Hepatocyte (in vitro differentiated cells): ENCODE results near the gene KDM4C. TPM values are rescaled to one million over a fixed set of nuclear protein-coding genes. Genes with fewer than 3 reads are reported as not detected.

Experiments used
- DNase-seq: peaks from one replicate; pipeline ENCODE4 v3.0.0-alpha.2; 2016; ENCODE audit warnings: low spot score
- H2AFZ ChIP-seq: fragments of 200-600 bp; sonication (generic); 2 replicates; pipeline ENCODE4 v1.6.0; 2016; ENCODE audit warnings: antibody characterized with exemption, mild to moderate bottlenecking
- H3K27ac ChIP-seq: fragments of 200-600 bp; sonication (generic); 2 replicates; pipeline ENCODE4 v1.5.1; 2016; ENCODE audit warnings: mild to moderate bottlenecking
- H3K27me3 ChIP-seq: fragments of 200-600 bp; sonication (generic); 2 replicates; pipeline ENCODE4 v1.6.1; 2016
- H3K36me3 ChIP-seq: fragments of 200-600 bp; sonication (generic); replicated peaks from 2 replicates; pipeline ENCODE4 v1.5.1; 2016; ENCODE audit warnings: low read depth; ENCODE audit not compliant: insufficient read depth
- H3K4me1 ChIP-seq: fragments of 200-600 bp; sonication (generic); 2 replicates; pipeline ENCODE4 v1.5.1; 2016; ENCODE audit warnings: mild to moderate bottlenecking, moderate library complexity; ENCODE audit not compliant: insufficient read depth
- H3K4me2 ChIP-seq: fragments of 200-600 bp; sonication (generic); 2 replicates; pipeline ENCODE4 v1.6.0; 2016
- H3K4me3 ChIP-seq: fragments of 200-600 bp; sonication (generic); 2 replicates; pipeline ENCODE4 v1.5.1; 2016; ENCODE audit warnings: mild to moderate bottlenecking
- H3K79me2 ChIP-seq: fragments of 200-600 bp; sonication (generic); 2 replicates; pipeline ENCODE4 v1.6.0; 2017; ENCODE audit warnings: mild to moderate bottlenecking
- H3K9me2 ChIP-seq: fragments of 200-600 bp; sonication (generic); replicated peaks from 2 replicates; pipeline ENCODE4 v1.6.0; 2017; ENCODE audit warnings: mild to moderate bottlenecking; ENCODE audit not compliant: insufficient read depth
- H3K9me3 ChIP-seq: fragments of 200-600 bp; sonication (generic); 2 replicates; pipeline ENCODE4 v1.5.1; 2016; ENCODE audit warnings: low read depth, mild to moderate bottlenecking
- H4K20me1 ChIP-seq: fragments of 200-600 bp; sonication (generic); 2 replicates; pipeline ENCODE4 v1.6.0; 2016; ENCODE audit warnings: mild to moderate bottlenecking; ENCODE audit not compliant: insufficient read depth, poor library complexity, severe bottlenecking
- EZH2 ChIP-seq: fragments of 200-600 bp; sonication (generic); IDR thresholded peaks from 2 replicates; pipeline ENCODE4 v1.6.1; 2016; ENCODE audit warnings: antibody characterized with exemption, mild to moderate bottlenecking, borderline replicate concordance
- EZH2phosphoT487 ChIP-seq: fragments of 200-600 bp; sonication (generic); IDR thresholded peaks from one replicate; pipeline ENCODE4 v1.6.1; 2018; ENCODE audit warnings: antibody characterized with exemption, mild to moderate bottlenecking, low read depth, moderate library complexity; ENCODE audit not compliant: unreplicated experiment, severe bottlenecking
- WGBS: methylation state at CpG from one replicate; pipeline ENCODE4 v1.1.6; 2016; ENCODE audit warnings: low lambda C conversion rate; ENCODE audit errors: missing lambda C conversion rate; 5-methylcytosine and 5-hydroxymethylcytosine counted together
- polyA plus RNA-seq: library from polyadenylated mRNA; unstranded; fragments of >200 nt; fragmentation: Nextera tagmentation; extraction: Ambion mirVana; gene quantifications from 2 replicates; pipeline ENCODE4 v1.2.1, GENCODE V29; 2016
- total RNA-seq: library from RNA; depleted of rRNA; stranded (reverse); fragments of >200 nt; gene quantifications from 2 replicates; pipeline ENCODE4 v1.2.3, GENCODE V29; 2014
- TF ChIP-seq, protein P1 (sequence below): fragments of 200-600 bp; sonication (generic); IDR thresholded peaks from 2 replicates; pipeline ENCODE4 v1.5.1; 2016; ENCODE audit warnings: antibody characterized with exemption, mild to moderate bottlenecking; ENCODE audit not compliant: poor library complexity

KDM4C gene
- total and polyA plus RNA-seq, 2 experiments from 2014 or later, result 16.1 to 28.7 TPM

DNA sequence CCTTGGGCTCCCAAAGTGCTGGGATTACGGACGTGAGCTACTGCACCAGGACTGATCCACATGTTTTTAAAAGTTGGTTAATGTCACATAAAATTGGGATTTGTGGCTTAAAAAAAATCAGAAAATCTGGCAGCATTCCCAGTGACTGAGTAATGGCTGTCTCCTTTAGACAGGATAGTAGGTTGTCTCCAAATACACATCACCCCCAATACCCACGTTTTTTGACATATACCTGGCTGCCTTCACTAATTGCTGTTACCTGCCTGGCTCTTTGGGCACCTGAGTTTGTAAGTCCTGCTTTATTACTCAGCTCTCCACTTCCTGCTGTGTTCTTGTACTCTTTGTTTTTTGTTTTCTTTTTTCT, 84.8 kb downstream of the KDM4C start:
- H3K4me2 ChIP-seq, result no peak overlapping the region
- H4K20me1 ChIP-seq, result no peaks in the 10 kb centered on the region
- no peak overlapping the region for H3K27ac ChIP-seq
- H3K4me3 ChIP-seq, result no peak overlapping the region
- no peaks in the 10 kb centered on the region for H3K9me3 ChIP-seq
- H2AFZ ChIP-seq, result no peak overlapping the region
- no peaks in the 10 kb centered on the region for H3K9me2 ChIP-seq
- no peak for DNase-seq
- no peaks in the 10 kb centered on the region for H3K4me1 ChIP-seq
- 61% methylated on average over 3 of the region's 3 CpGs for WGBS
- no peaks in the 10 kb centered on the region for H3K27me3 ChIP-seq
- TF ChIP-seq, protein P1, sequence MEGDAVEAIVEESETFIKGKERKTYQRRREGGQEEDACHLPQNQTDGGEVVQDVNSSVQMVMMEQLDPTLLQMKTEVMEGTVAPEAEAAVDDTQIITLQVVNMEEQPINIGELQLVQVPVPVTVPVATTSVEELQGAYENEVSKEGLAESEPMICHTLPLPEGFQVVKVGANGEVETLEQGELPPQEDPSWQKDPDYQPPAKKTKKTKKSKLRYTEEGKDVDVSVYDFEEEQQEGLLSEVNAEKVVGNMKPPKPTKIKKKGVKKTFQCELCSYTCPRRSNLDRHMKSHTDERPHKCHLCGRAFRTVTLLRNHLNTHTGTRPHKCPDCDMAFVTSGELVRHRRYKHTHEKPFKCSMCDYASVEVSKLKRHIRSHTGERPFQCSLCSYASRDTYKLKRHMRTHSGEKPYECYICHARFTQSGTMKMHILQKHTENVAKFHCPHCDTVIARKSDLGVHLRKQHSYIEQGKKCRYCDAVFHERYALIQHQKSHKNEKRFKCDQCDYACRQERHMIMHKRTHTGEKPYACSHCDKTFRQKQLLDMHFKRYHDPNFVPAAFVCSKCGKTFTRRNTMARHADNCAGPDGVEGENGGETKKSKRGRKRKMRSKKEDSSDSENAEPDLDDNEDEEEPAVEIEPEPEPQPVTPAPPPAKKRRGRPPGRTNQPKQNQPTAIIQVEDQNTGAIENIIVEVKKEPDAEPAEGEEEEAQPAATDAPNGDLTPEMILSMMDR, result no peak
- no peak for TF ChIP-seq EZH2
- no peak for TF ChIP-seq EZH2phosphoT487
- peaks cover 4% of the 10 kb centered on the region for H3K79me2 ChIP-seq
- H3K36me3 ChIP-seq, result no peaks in the 10 kb centered on the region

DNA sequence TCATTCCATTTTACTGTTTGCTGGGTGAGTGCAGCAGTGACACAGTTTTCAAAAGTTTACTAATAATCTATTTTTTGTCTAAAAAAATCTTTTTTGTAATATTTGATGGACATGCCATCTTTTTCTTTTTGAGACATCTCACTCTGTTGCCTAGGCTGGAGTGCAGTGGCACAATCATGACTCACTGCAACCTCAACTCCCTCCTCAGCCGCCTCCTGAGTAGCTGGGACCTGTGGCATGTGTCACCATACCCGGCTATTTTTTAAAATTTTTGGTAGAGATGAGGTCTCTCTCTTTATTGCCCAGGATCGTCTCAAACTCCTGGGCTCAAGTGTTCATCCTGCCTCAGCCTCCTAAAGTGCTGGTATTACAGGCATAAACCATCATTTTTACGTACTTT, 86.0 kb downstream of the KDM4C start:
- H4K20me1 ChIP-seq, result no peaks in the 10 kb centered on the region
- TF ChIP-seq, protein P1, result no peak
- TF ChIP-seq EZH2, result no peak
- TF ChIP-seq EZH2phosphoT487, result no peak

DNA sequence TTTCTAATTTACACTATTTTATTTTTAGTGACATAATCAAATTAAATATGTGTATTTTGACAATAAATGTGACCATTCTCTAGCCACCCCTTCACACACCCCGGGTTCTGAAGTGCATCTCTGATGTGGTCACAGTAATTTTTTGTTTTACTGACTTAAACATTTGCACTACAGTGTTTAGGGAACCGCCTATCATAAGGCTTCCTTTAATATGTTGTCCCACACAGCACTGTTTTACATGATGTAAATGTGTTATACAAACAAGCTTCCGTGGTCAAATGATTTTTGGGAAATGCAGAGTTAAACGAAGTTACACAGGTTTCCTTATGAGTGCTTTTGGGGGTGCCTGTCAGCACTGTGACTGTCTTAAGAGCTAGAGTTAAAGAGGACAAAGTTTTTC, 86.5 kb downstream of the KDM4C start:
- 91% methylated on average over 4 of the region's 4 CpGs for WGBS
- Histone ChIP-seq H3K27ac (no peak overlapping the region), H3K79me2 (peaks cover 4% of the 10 kb centered on the region), H3K4me3 (no peak overlapping the region), H3K27me3 (no peaks in the 10 kb centered on the region), H4K20me1 (no peaks in the 10 kb centered on the region), H3K9me3 (no peaks in the 10 kb centered on the region), H2AFZ (no peak overlapping the region), H3K4me1 (no peaks in the 10 kb centered on the region), H3K36me3 (no peaks in the 10 kb centered on the region), H3K9me2 (no peaks in the 10 kb centered on the region), H3K4me2 (no peak overlapping the region)
- no peak for TF ChIP-seq EZH2phosphoT487
- TF ChIP-seq EZH2, result no peak
- TF ChIP-seq, protein P1, result no peak
- DNase-seq, result no peak

More for the DNA sequence above, 86.0 kb downstream of the KDM4C start:
- H3K4me1 ChIP-seq, result no peaks in the 10 kb centered on the region
- no peak overlapping the region for H2AFZ ChIP-seq
- no peak for DNase-seq
- H3K27ac ChIP-seq, result no peak overlapping the region
- WGBS, result 93% methylated on average over 4 of the region's 4 CpGs
- no peaks in the 10 kb centered on the region for H3K9me2 ChIP-seq
- no peak overlapping the region for H3K4me2 ChIP-seq
- no peak overlapping the region for H3K4me3 ChIP-seq
- no peaks in the 10 kb centered on the region for H3K9me3 ChIP-seq
- no peaks in the 10 kb centered on the region for H3K36me3 ChIP-seq
- peaks cover 4% of the 10 kb centered on the region for H3K79me2 ChIP-seq
- H3K27me3 ChIP-seq, result no peaks in the 10 kb centered on the region
